ENCODE measurements around the gene STK33.

- TF ChIP-seq POLR2AphosphoS5 (IDR thresholded peaks at IDR 0.05; ENCODE audit: low read depth, low read length), result no peak
- no peak for TF ChIP-seq CTCF (IDR thresholded peaks at IDR 0.05)
- TF ChIP-seq TCF7L2 (IDR thresholded peaks at IDR 0.05; ENCODE audit: low read depth, low read length), result no peak
- TF ChIP-seq REST (IDR thresholded peaks at IDR 0.05; ENCODE audit: insufficient read depth in 1 of 2, low read depth in 2 of 2, low read length in 1 of 2), result no peak
Measured at GRCh38 chr11:8561461-8561860, 32.6 kb downstream of the STK33 start.

Data from Panc1 (cell line).